HepG2 (cell line): ENCODE measurements around the gene CTDSP1. TPM values are rescaled to one million over a fixed set of nuclear protein-coding genes. Genes with fewer than 3 reads are reported as not detected.

Source experiments
- AKAP8 ChIP-seq: sonication (generic); formaldehyde crosslinking; IDR thresholded peaks from 2 replicates; pipeline ENCODE4 v1.5.1; 2020; ENCODE audit warnings: mild to moderate bottlenecking, missing genetic modification reagents
- CREBL2 ChIP-seq: sonication (generic); formaldehyde crosslinking; IDR thresholded peaks from 2 replicates; pipeline ENCODE4 v1.8.1; 2023; ENCODE audit warnings: missing genetic modification reagents, mild to moderate bottlenecking, borderline replicate concordance
- KLF13 ChIP-seq: sonication (generic); formaldehyde crosslinking; IDR thresholded peaks from 2 replicates; pipeline ENCODE4 v1.4.0; 2020; ENCODE audit warnings: mild to moderate bottlenecking, missing genetic modification reagents
- MAFG ChIP-seq: sonication (generic); formaldehyde crosslinking; IDR thresholded peaks from 2 replicates; pipeline ENCODE4 v1.5.1; 2020; ENCODE audit warnings: mild to moderate bottlenecking, missing genetic modification reagents
- MXD1 ChIP-seq: sonication (generic); formaldehyde crosslinking; IDR thresholded peaks from 2 replicates; pipeline ENCODE4 v1.4.0; 2020; ENCODE audit warnings: mild to moderate bottlenecking, missing genetic modification reagents
- NFKBIZ ChIP-seq: IDR thresholded peaks from 2 replicates; pipeline ENCODE4 v1.6.1; 2018; ENCODE audit warnings: missing genetic modification reagents, missing compliant biosample characterization
- SKI ChIP-seq: fragments of 450-650 bp; IDR thresholded peaks from one replicate; pipeline ENCODE4 v1.6.1; 2018; ENCODE audit warnings: mild to moderate bottlenecking; ENCODE audit not compliant: partially characterized antibody
- TERF1 ChIP-seq: sonication (generic); formaldehyde crosslinking; IDR thresholded peaks from 2 replicates; pipeline ENCODE4 v1.8.0; 2022; ENCODE audit warnings: mild to moderate bottlenecking, missing genetic modification reagents, moderate library complexity
- THAP9 ChIP-seq: sonication (generic); formaldehyde crosslinking; IDR thresholded peaks from 2 replicates; pipeline ENCODE4; 2020; ENCODE audit warnings: missing genetic modification reagents, mild to moderate bottlenecking, borderline replicate concordance
- ZBTB26 ChIP-seq: IDR thresholded peaks from 2 replicates; pipeline ENCODE4 v1.6.1; 2016; ENCODE audit warnings: missing compliant biosample characterization, missing genetic modification reagents, borderline replicate concordance
- ZBTB8A ChIP-seq: sonication (generic); formaldehyde crosslinking; IDR thresholded peaks from 2 replicates; pipeline ENCODE4 v1.4.0; 2020; ENCODE audit warnings: mild to moderate bottlenecking, low read depth, missing genetic modification reagents, borderline replicate concordance
- ZGPAT ChIP-seq: IDR thresholded peaks from 2 replicates; pipeline ENCODE4 v1.6.1; 2016; ENCODE audit warnings: mild to moderate bottlenecking
- ZMYM3 ChIP-seq: sonication (generic); formaldehyde crosslinking; IDR thresholded peaks from 2 replicates; pipeline ENCODE4 v1.5.1; 2020; ENCODE audit warnings: mild to moderate bottlenecking, missing genetic modification reagents
- ZNF335 ChIP-seq: sonication (generic); formaldehyde crosslinking; IDR thresholded peaks from 2 replicates; pipeline ENCODE4 v1.4.0; 2020; ENCODE audit warnings: missing genetic modification reagents
- ZNF816 ChIP-seq: sonication (generic); formaldehyde crosslinking; IDR thresholded peaks from 2 replicates; pipeline ENCODE4 v1.8.0; 2022; ENCODE audit warnings: missing genetic modification reagents, mild to moderate bottlenecking, borderline replicate concordance
- ZZZ3 ChIP-seq: sonication (generic); formaldehyde crosslinking; IDR thresholded peaks from 2 replicates; pipeline ENCODE4 v1.4.0; 2020; ENCODE audit warnings: missing genetic modification reagents, mild to moderate bottlenecking, borderline replicate concordance
- polyA plus RNA-seq, 8 experiments: library from polyadenylated mRNA; depleted of rRNA in 3 of 8; stranded (reverse) in 7 of 8; unstranded in 1 of 8; fragments of >200 nt; fragmentation: Illumina TruSeq in 4 of 8; extraction: Trizol in 4 of 8; gene quantifications; 2 replicates each; pipeline versions ENCODE4 v1.2.1 to v1.2.3, GENCODE V29; 2011 to 2016; ENCODE audit warnings: low read depth in 4 of 8, missing spikeins in 1 of 8, mixed read lengths in 1 of 8; ENCODE audit not compliant: insufficient read depth in 1 of 8
- total RNA-seq, 5 experiments: library from RNA; depleted of rRNA; stranded (reverse); fragments of >200 nt; fragmentation: Illumina TruSeq; extraction: Trizol; gene quantifications; 2 replicates each; pipeline ENCODE4 v1.2.3, GENCODE V29; 2016; ENCODE audit warnings: low read depth in 1 of 5
- TF ChIP-seq, protein P1 (sequence below): sonication (generic); IDR thresholded peaks from 2 replicates; pipeline ENCODE4 v1.6.1; 2016; ENCODE audit warnings: low read depth, borderline replicate concordance
- TF ChIP-seq, protein P2 (sequence below): sonication (generic); formaldehyde crosslinking; IDR thresholded peaks from 2 replicates; pipeline ENCODE4 v1.9.0; 2021; ENCODE audit warnings: missing genetic modification reagents, borderline replicate concordance

CTDSP1 gene
- total and polyA plus RNA-seq, 2 of the 13 experiments (the other 11 are each of a cell fraction or from before 2014, with no cell fraction given) = 91.0 to 268 TPM

DNA sequence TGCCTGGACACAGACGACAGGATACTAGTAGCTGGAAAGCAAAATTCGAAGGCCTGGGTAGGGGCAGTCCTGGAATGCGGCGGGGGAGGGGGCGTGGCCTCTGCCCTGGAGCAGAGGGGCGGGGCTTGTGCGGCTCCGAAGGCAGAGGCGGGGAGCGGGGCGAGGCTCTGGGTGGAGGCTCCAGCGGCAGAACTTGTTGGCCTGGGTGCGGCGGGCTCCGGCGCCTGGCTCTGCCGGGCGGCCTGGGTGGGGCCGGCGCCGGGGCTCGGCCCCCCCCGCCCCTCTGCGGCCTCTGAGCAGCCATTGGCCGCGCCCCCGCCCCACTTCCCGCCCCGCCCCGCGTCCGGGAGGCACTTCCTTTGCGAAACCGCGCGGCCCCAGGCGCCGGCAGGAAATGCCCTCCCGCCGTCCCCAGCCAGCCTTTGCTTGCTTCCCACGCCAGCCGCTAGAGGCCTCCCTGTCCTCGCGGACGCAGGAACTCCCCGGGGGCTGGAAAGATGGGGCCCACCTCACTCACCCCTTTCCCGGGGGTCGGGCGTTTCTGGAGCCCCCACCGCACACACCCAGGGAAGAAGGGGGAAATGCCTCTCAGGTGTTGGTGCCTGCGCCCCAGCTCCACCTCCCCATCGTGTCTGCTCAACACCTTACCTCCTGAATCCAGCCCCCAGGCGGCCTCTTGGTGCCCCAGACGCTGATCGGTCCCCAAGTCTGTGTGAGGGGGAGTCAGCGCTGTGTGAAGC is 6.7 kb downstream of the CTDSP1 start (continued):
- TF ChIP-seq ZBTB26 (CRISPR knock-in tag) (peak; percentile 31; the same call in 1 of the 2 replicates), NFKBIZ (CRISPR knock-in tag) (no peak; the same call in 1 of the 2 replicates), KLF13 (CRISPR knock-in tag) (no peak; the same call in 1 of the 2 replicates), ZBTB8A (CRISPR knock-in tag) (no peak), MXD1 (CRISPR knock-in tag) (peak; percentile 76), MAFG (CRISPR knock-in tag) (no peak), ZGPAT (CRISPR knock-in tag) (peak; percentile 79), THAP9 (CRISPR knock-in tag) (no peak; the same call in 1 of the 2 replicates), TERF1 (CRISPR knock-in tag) (no peak), AKAP8 (CRISPR knock-in tag) (peak; percentile 98), ZMYM3 (no peak), CREBL2 (CRISPR knock-in tag) (no peak), ZNF816 (CRISPR knock-in tag) (0 out of 2 replicates have a peak, but pooled peaks have one; percentile 70), ZNF335 (no peak), ZZZ3 (CRISPR knock-in tag) (no peak), SKI (peak; percentile 52)
- TF ChIP-seq, protein P1, sequence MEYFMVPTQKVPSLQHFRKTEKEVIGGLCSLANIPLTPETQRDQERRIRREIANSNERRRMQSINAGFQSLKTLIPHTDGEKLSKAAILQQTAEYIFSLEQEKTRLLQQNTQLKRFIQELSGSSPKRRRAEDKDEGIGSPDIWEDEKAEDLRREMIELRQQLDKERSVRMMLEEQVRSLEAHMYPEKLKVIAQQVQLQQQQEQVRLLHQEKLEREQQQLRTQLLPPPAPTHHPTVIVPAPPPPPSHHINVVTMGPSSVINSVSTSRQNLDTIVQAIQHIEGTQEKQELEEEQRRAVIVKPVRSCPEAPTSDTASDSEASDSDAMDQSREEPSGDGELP = no peak
- TF ChIP-seq, protein P2, sequence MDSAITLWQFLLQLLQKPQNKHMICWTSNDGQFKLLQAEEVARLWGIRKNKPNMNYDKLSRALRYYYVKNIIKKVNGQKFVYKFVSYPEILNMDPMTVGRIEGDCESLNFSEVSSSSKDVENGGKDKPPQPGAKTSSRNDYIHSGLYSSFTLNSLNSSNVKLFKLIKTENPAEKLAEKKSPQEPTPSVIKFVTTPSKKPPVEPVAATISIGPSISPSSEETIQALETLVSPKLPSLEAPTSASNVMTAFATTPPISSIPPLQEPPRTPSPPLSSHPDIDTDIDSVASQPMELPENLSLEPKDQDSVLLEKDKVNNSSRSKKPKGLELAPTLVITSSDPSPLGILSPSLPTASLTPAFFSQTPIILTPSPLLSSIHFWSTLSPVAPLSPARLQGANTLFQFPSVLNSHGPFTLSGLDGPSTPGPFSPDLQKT (CRISPR knock-in tag) = no peak
